ENCODE data around the gene VWCE. TPM values are rescaled to one million over a fixed set of nuclear protein-coding genes. Genes with fewer than 3 reads are reported as not detected.

VWCE gene, protein sequence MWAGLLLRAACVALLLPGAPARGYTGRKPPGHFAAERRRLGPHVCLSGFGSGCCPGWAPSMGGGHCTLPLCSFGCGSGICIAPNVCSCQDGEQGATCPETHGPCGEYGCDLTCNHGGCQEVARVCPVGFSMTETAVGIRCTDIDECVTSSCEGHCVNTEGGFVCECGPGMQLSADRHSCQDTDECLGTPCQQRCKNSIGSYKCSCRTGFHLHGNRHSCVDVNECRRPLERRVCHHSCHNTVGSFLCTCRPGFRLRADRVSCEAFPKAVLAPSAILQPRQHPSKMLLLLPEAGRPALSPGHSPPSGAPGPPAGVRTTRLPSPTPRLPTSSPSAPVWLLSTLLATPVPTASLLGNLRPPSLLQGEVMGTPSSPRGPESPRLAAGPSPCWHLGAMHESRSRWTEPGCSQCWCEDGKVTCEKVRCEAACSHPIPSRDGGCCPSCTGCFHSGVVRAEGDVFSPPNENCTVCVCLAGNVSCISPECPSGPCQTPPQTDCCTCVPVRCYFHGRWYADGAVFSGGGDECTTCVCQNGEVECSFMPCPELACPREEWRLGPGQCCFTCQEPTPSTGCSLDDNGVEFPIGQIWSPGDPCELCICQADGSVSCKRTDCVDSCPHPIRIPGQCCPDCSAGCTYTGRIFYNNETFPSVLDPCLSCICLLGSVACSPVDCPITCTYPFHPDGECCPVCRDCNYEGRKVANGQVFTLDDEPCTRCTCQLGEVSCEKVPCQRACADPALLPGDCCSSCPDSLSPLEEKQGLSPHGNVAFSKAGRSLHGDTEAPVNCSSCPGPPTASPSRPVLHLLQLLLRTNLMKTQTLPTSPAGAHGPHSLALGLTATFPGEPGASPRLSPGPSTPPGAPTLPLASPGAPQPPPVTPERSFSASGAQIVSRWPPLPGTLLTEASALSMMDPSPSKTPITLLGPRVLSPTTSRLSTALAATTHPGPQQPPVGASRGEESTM
- 20.6 TPM for total RNA-seq

DNA sequence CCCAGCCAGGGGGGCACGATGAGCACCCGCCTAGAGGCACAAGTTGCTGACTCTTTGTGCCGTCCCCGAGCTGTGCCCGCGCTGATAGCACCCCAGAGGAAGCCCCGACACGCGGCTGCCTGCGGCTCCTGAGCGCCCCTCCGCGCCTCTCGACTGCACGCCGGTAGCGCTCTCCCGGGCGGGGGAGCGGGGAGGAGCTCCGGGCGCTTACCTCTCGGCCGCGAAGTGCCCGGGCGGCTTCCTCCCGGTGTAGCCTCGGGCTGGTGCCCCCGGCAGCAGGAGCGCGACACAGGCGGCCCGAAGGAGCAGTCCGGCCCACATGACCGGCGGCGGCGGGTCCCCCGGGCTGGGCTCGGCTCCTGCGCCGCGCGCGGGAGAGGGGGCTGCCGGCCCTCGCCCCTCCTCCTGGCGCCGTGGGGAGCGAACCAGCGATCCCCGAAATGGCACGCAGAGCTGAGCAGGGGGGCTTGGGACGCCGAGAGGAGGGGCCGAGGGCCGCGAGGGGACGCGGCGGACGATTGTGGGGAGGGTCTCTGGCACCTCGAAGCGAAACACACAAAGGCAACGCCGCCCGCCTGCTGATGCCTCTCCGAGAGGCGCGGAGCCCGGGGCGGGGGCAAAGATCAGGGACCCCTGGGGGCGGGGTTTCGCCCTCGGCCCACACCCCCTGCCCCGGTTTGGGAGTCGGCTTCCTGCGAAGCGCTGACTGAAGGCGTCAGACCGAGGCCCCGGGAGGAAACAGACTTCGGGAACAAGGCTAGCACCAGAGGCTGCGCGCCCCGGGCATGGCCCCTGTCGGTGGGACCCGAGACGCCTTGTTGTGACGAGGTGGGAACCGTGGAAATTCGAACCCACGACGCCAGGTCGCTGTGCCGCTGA lies at the start of gene VWCE:
Gene VWCE, minus strand, starts transcription at position 600 of the 879 bp plus-strand sequence. Its CDS starts 279 bp downstream, at position 321.
- peak; percentile 80 for ATAC-seq

GRCh38 chr11:61343792-61344745 lies 49.0 kb upstream of the VWCE start:
- ATAC-seq (peak; percentile 12), DNase-seq (ENCODE audit: low spot score) (peak; percentile 41)

More for the DNA sequence above, at the start of gene VWCE:
- peak; percentile 72 for DNase-seq (ENCODE audit: low spot score)

GRCh38 chr11:61342207-61342803 lies 47.2 kb upstream of the VWCE start:
- ATAC-seq: no peak
- DNase-seq (ENCODE audit: low spot score): no peak

DNA sequence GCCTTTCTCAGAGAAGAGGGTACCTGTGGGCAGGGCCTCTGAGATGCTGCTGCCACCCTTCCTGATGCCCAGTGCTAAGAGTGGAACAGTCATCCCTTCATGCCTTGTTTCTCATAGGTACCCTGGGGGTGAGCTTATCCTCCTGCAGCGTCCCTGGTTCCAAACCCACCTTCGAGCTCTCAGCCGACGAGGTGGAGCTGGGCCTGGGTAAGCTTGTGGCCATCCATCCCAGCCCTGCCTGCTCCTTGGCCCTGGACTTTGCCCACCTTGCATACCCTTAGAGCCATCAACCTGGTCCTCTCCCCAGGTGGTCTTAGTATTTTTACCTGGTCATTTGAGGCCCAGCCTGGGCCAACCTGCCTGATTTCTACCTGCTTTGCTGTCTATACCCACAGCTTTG lies 46.6 kb upstream of the VWCE start:
- no peak for ATAC-seq
- DNase-seq (ENCODE audit: low spot score): no peak

GRCh38 chr11:61340979-61341378 lies 45.9 kb upstream of the VWCE start:
- DNase-seq (ENCODE audit: low spot score) (no peak), ATAC-seq (no peak)

GRCh38 chr11:61339490-61339878 lies 44.4 kb upstream of the VWCE start:
- DNase-seq (ENCODE audit: low spot score): no peak
- ATAC-seq: no peak

DNA sequence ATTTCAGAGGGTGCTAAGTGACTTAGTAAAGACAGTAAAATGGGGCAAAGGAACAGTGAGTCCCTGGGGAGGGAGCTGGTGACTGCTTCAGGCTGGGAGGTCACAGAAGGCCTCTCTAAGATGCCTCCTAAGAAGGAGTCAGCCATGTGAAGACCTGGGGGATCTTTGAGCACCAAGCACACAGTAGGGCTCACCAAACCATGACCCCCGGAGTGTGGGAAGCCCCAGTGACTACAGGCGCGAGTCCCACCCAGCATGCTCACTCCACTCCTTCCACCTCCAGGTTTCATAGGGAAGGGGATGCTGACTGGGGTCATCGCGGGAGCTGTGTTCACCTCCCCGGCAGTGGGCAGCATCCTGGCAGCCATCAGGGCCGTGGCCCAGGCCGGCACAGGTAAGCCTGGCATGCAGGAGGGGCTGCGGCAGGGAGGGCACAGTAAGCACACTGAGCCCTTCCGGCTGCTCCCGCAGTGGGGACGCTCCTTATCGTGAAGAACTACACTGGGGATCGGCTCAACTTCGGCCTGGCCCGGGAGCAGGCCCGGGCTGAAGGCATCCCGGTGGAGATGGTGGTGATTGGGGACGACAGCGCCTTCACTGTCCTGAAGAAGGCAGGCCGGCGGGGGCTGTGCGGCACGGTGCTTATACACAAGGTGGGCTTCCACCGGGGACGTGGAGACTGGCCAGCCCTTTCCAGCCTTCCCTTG lies 43.8 kb upstream of the VWCE start:
- no peak for ATAC-seq
- DNase-seq (ENCODE audit: low spot score): no peak

DNA sequence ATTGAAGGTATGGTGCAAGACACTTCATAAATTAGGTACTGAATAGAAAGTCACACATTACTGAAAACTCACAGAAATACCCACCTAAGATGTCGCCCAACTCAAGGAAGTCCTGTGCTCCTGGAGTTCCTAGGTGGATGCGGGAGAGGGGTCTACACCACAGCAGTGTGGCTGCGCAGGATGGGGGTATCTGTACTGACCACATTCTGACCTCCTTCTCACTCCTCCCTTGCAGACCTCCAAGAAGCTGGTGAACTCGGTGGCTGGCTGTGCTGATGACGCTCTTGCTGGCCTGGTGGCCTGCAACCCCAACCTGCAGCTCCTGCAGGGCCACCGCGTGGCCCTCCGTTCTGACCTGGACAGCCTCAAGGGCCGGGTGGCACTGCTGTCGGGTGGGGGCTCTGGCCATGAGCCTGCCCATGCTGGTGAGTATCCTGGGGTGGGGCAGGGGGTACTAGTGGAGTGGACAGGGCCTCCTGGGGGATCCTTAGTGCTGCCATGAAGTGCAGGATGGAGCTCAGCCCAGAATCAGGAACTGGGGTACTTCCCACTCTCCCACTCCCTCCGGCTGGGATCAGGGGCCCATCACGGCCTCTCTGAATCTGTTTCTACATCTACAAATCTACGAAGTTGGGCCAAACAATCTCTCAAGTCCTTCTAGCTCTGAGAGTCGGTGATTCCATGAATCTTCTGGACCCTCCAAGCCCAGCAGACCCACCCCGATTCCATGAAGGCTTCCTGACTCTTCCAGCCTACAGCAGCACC lies 42.8 kb upstream of the VWCE start:
- ATAC-seq (no peak), DNase-seq (ENCODE audit: low spot score) (no peak)

GRCh38 chr11:61336171-61336935 lies 41.2 kb upstream of the VWCE start:
- peak; percentile 87 for DNase-seq (ENCODE audit: low spot score)
- ATAC-seq: peak; percentile 76

DNA sequence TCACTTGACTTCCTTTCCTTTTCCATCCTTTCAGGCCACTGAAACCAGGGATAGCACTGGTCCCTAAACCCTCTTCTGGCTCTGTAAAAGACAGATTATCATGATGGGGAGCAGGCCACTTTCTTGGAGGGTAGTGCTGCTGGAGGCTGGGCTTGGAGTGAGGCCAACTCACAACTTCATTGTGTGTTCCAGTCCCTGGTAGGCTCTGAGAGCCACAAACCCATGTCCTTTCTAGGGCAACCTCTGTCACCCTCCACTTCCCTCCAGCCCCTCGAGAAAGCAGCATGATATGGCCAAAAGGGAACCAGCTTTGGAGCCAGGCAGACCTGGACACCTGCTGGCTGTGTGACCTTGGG lies 40.2 kb upstream of the VWCE start:
- ATAC-seq (no peak), DNase-seq (ENCODE audit: low spot score) (no peak)

GRCh38 chr11:61334434-61335354 lies 39.6 kb upstream of the VWCE start:
- peak; percentile 52 for ATAC-seq
- peak; percentile 83 for DNase-seq (ENCODE audit: low spot score)

GRCh38 chr11:61333550-61334433 lies 38.7 kb upstream of the VWCE start:
- ATAC-seq (peak; percentile 0), DNase-seq (ENCODE audit: low spot score) (no peak)

DNA sequence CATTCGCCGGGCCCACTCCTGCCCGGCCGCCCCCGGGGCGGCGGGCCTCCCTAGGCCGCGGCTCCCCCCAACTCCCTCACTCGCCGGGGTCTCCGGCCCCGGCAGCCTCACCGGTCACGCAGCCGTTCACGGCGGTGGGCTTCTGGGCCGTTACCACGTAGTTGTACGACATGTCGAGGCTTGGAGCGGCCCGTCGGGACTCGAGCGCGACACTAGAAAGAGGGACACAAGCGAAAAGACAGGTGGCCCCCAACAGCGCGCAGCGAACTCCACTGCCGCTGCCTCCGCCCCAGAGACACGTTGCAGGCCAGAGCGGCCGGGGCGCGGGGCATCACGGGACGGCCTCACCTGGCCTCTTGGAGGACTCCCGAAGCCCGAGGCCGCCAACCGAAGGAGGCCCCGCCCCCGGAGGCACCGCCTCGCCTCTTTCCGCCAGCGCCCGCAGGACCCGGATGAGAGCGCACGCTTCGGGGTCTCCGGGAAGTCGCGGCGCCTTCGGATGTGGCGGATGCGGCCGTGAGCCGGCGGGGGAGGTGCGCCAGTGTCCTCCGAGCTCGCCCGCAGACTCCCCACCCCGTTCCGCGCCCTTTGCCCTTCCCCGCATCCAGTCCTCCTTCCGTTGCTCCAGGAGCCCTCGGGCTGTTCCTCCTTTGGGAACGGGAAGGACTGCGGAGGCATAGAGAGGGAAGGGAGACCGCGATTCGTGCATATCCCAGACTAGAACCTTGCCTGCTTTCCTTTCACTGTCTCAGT lies 37.9 kb upstream of the VWCE start, which contains the start of the genes DDB1 and TKFC:
Gene DDB1, minus strand, starts transcription at position 309 of the 753 bp plus-strand sequence. Its CDS starts 137 bp downstream, at position 172.
Gene TKFC, plus strand, starts transcription at position 432 of the 753 bp plus-strand sequence. CDS start 1,501 bp downstream, outside the sequence.
- DNase-seq (ENCODE audit: low spot score) (peak; percentile 96), ATAC-seq (peak; percentile 85)

DNA sequence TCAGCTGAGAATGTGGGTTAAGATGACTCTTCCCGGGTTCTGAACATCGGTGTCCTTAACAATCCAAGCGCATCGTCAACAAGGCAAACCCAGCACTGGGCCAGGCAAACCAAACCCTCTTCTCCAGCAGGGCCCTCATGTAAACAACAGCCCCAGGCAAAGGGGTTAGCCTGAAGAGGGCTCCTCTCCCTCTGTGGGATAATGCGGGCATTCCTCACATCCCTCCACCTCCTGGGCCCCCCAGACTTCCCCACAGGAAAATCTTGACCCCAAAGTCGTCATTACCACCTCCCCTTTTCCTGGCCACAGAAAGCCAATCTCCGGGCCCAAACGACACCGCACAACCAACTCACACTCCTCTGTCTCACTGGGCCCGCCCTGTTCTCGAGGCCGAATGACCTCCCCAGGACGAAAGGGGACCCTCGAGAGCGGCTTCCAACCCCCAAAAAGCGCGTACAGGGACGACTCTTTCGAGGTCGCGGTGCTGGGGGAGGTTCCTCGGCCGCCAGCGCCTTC lies 37.2 kb upstream of the VWCE start:
- ATAC-seq: no peak
- DNase-seq (ENCODE audit: low spot score): no peak
